ENCODE data around the gene LRMDA. TPM values are rescaled to one million over a fixed set of nuclear protein-coding genes. Genes with fewer than 3 reads are reported as not detected.

The LRMDA gene
- total RNA-seq, 2 donors from 2014 or later = 12.2 to 25.4 TPM

GRCh38 chr10:76117949-76118348, 686.5 kb downstream of the LRMDA start:
- Histone ChIP-seq H3K4me3 (no peak overlapping the region), H3K4me1 (peaks cover 7% of the 10 kb centered on the region), H3K9me3 (no peaks in the 10 kb centered on the region), H3K27me3 (no peaks in the 10 kb centered on the region), H3K36me3 (replicated peaks in 1 of 2; ENCODE audit: insufficient read depth in 1 of 2, low read depth in 2 of 2) (no peaks in the 10 kb centered on the region), H3K27ac (no peak overlapping the region)
- intact Hi-C loops (cut with DNase I) = no loop called here
- TF ChIP-seq, protein P1, sequence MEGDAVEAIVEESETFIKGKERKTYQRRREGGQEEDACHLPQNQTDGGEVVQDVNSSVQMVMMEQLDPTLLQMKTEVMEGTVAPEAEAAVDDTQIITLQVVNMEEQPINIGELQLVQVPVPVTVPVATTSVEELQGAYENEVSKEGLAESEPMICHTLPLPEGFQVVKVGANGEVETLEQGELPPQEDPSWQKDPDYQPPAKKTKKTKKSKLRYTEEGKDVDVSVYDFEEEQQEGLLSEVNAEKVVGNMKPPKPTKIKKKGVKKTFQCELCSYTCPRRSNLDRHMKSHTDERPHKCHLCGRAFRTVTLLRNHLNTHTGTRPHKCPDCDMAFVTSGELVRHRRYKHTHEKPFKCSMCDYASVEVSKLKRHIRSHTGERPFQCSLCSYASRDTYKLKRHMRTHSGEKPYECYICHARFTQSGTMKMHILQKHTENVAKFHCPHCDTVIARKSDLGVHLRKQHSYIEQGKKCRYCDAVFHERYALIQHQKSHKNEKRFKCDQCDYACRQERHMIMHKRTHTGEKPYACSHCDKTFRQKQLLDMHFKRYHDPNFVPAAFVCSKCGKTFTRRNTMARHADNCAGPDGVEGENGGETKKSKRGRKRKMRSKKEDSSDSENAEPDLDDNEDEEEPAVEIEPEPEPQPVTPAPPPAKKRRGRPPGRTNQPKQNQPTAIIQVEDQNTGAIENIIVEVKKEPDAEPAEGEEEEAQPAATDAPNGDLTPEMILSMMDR (IDR thresholded peaks at IDR 0.05) = no peak
- no peak for TF ChIP-seq POLR2A (IDR thresholded peaks at IDR 0.05)
- DNase-seq (no peak), ATAC-seq (no peak)

- ATAC-seq (no peak), DNase-seq (no peak)
- no peak for TF ChIP-seq POLR2A (IDR thresholded peaks at IDR 0.05)
- TF ChIP-seq, protein P1 (IDR thresholded peaks at IDR 0.05) = no peak
- H3K9me3 ChIP-seq = no peaks in the 10 kb centered on the region
- H3K27ac ChIP-seq = no peak overlapping the region
- H3K27me3 ChIP-seq = no peaks in the 10 kb centered on the region
- H3K4me1 ChIP-seq = peaks cover 7% of the 10 kb centered on the region
- no peaks in the 10 kb centered on the region for H3K36me3 ChIP-seq (replicated peaks in 1 of 2; ENCODE audit: insufficient read depth in 1 of 2, low read depth in 2 of 2)
- no peak overlapping the region for H3K4me3 ChIP-seq
- 89 to 92% methylated on average over 2 of the region's 2 CpGs for WGBS, 2 donors
- intact Hi-C loops (cut with DNase I) = no loop called here
These were observed 687.6 kb downstream of the LRMDA start for GRCh38 chr10:76119036-76119435.

GRCh38 chr10:76119515-76119914, 688.1 kb downstream of the LRMDA start:
- 74 to 100% methylated on average over 1 of the region's 1 CpG for WGBS, 2 donors
- Histone ChIP-seq H3K27me3 (no peaks in the 10 kb centered on the region), H3K36me3 (replicated peaks in 1 of 2; ENCODE audit: insufficient read depth in 1 of 2, low read depth in 2 of 2) (no peaks in the 10 kb centered on the region), H3K4me1 (peaks cover 3% of the 10 kb centered on the region), H3K4me3 (no peak overlapping the region), H3K27ac (no peak overlapping the region), H3K9me3 (no peaks in the 10 kb centered on the region)
- TF ChIP-seq, protein P1 (IDR thresholded peaks at IDR 0.05) = no peak
- no peak for TF ChIP-seq POLR2A (IDR thresholded peaks at IDR 0.05)
- no peak for DNase-seq
- intact Hi-C loops (cut with DNase I) = no loop called here
- ATAC-seq = no peak

GRCh38 chr10:76122056-76122455, 690.6 kb downstream of the LRMDA start:
- intact Hi-C loops (cut with DNase I) = no loop called here
- WGBS, 2 donors = 84 to 92% methylated on average over 4 of the region's 4 CpGs
- no peak for DNase-seq

GRCh38 chr10:76124280-76124679, 692.9 kb downstream of the LRMDA start:
- Histone ChIP-seq H3K27me3 (no peaks in the 10 kb centered on the region), H3K4me1 (no peaks in the 10 kb centered on the region), H3K36me3 (replicated peaks in 1 of 2; ENCODE audit: insufficient read depth in 1 of 2, low read depth in 2 of 2) (no peaks in the 10 kb centered on the region), H3K9me3 (no peaks in the 10 kb centered on the region), H3K27ac (no peak overlapping the region), H3K4me3 (no peak overlapping the region)
- TF ChIP-seq POLR2A (IDR thresholded peaks at IDR 0.05) = no peak
- TF ChIP-seq, protein P1 (IDR thresholded peaks at IDR 0.05) = no peak
- intact Hi-C loops (cut with DNase I) = no loop called here
- WGBS, 2 donors = 38 to 59% methylated on average over 1 of the region's 1 CpG
- ATAC-seq = no peak
- DNase-seq = no peak

More at GRCh38 chr10:76122056-76122455, 690.6 kb downstream of the LRMDA start:
- H3K4me3 ChIP-seq = no peak overlapping the region
- TF ChIP-seq, protein P1 (IDR thresholded peaks at IDR 0.05) = no peak
- no peak for TF ChIP-seq POLR2A (IDR thresholded peaks at IDR 0.05)
- H3K9me3 ChIP-seq = no peaks in the 10 kb centered on the region
- no peaks in the 10 kb centered on the region for H3K36me3 ChIP-seq (replicated peaks in 1 of 2; ENCODE audit: insufficient read depth in 1 of 2, low read depth in 2 of 2)
- ATAC-seq = no peak
- H3K4me1 ChIP-seq = no peaks in the 10 kb centered on the region
- H3K27ac ChIP-seq = no peak overlapping the region
- no peaks in the 10 kb centered on the region for H3K27me3 ChIP-seq

Data from body of pancreas (tissue), 4 donors.